Bladder microvascular endothelial cell (primary cell): ENCODE data around the gene SLC12A9. TPM values are rescaled to one million over a fixed set of nuclear protein-coding genes. Genes with fewer than 3 reads are reported as not detected.

Experiments
- total RNA-seq: library from RNA; depleted of rRNA; stranded (reverse); fragments of >200 nt; gene quantifications from 2 replicates; pipeline ENCODE4 v1.2.3, GENCODE V29; 2014

Gene SLC12A9
- total RNA-seq = 22.5 and 28.6 TPM in 2 replicates

GRCh38 chr7:100852048-100852872 is at the start of gene SLC12A9:
SLC12A9 (plus strand) TSS chr7:100852713; CDS start chr7:100854198, 1,485 bp downstream.

GRCh38 chr7:100827330-100828226 is 24.9 kb upstream of the SLC12A9 start, which contains the start of gene EPHB4:
EPHB4 (minus strand) TSS chr7:100827523; CDS start chr7:100827030, 493 bp downstream.

GRCh38 chr7:100867040-100867775 is 14.7 kb downstream of the SLC12A9 start, which contains the start of gene TRIP6:
TRIP6 (plus strand) TSS chr7:100867387; CDS start chr7:100867498, 111 bp downstream.

GRCh38 chr7:100874577-100875355 is 22.3 kb downstream of the SLC12A9 start, which contains the start of gene SRRT:
SRRT (plus strand) TSS chr7:100875103; CDS start chr7:100875591, 488 bp downstream.

GRCh38 chr7:100888988-100889750 is 36.7 kb downstream of the SLC12A9 start, which contains the start of gene UFSP1:
UFSP1 (minus strand) TSS chr7:100889715; CDS start chr7:100889271, 444 bp downstream.

GRCh38 chr7:100895701-100895955 is 43.1 kb downstream of the SLC12A9 start, which contains the start of gene ACHE:
ACHE (minus strand) TSS chr7:100895888; CDS start chr7:100894232, 1,656 bp downstream.

Other genes starting within 250 kb of the SLC12A9 start
- gene MOSPD3, start 240.2 kb upstream of the SLC12A9 start, total RNA-seq = 5.3 and 7.6 TPM in 2 replicates
- under 0.01 and 0.57 TPM in 2 replicates for gene TFR2, start 211.2 kb upstream of the SLC12A9 start, total RNA-seq
- gene ACTL6B, start 196.3 kb upstream of the SLC12A9 start, total RNA-seq = not detected in 2 replicates
- gene GNB2, start 179.0 kb upstream of the SLC12A9 start, total RNA-seq = 79.8 and 102 TPM in 2 replicates
- 10.2 and 20.9 TPM in 2 replicates for gene GIGYF1, start 158.5 kb upstream of the SLC12A9 start, total RNA-seq
- gene POP7, start 146.6 kb upstream of the SLC12A9 start, total RNA-seq = 28.6 and 36.8 TPM in 2 replicates
- not detected in 2 replicates for gene EPO, start 132.2 kb upstream of the SLC12A9 start, total RNA-seq
- not detected in 2 replicates for gene ZAN, start 119.1 kb upstream of the SLC12A9 start, total RNA-seq
- gene EPHB4, start 25.2 kb upstream of the SLC12A9 start, total RNA-seq = 224 and 582 TPM in 2 replicates
- 36.4 and 62.6 TPM in 2 replicates for gene TRIP6, start 14.7 kb downstream of the SLC12A9 start, total RNA-seq
- 41.4 and 58.3 TPM in 2 replicates for gene SRRT, start 22.4 kb downstream of the SLC12A9 start, total RNA-seq
- gene UFSP1, start 37.0 kb downstream of the SLC12A9 start, total RNA-seq = 1.9 and 2.0 TPM in 2 replicates
- 0.16 and 11.3 TPM in 2 replicates for gene ACHE, start 43.2 kb downstream of the SLC12A9 start, total RNA-seq
- under 0.01 TPM in 1 of 2 replicates, not detected in the other for gene MUC3A, start 96.8 kb downstream of the SLC12A9 start, total RNA-seq
- gene MUC12, start 116.9 kb downstream of the SLC12A9 start, total RNA-seq = not detected in 2 replicates
- gene MUC17, start 167.4 kb downstream of the SLC12A9 start, total RNA-seq = not detected in 2 replicates
- gene TRIM56, start 232.8 kb downstream of the SLC12A9 start, total RNA-seq = 14.4 and 48.5 TPM in 2 replicates